Stimulated activated CD8-positive, alpha-beta memory T cell treated with anti-CD3 and anti-CD28 coated beads, Interleukin-12 subunit alpha, Interleukin-12 subunit beta, amount 100 ng/mL, for 24 hours (primary cell): Measurements from ENCODE around the gene ARHGAP24.
"Not testable (repeated sequence)": the region's sequence is repeated elsewhere in the genome, so short reads cannot be mapped to it uniquely, and the experiment has no call there.

ENCODE experiments used
- DNase-seq: peaks from one replicate; pipeline ENCODE4 v3.0.0-alpha.2; 2020; ENCODE audit errors: extremely low read depth

ARHGAP24 gene

GRCh38 chr4:85815796-85816459 is 341.0 kb downstream of the ARHGAP24 start:
- no peak for DNase-seq

GRCh38 chr4:85818700-85819099 is 343.8 kb downstream of the ARHGAP24 start:
- DNase-seq, result no peak

GRCh38 chr4:85820101-85820500 is 345.2 kb downstream of the ARHGAP24 start:
- DNase-seq, result not testable (repeated sequence)

- DNase-seq, result no peak
Observed at GRCh38 chr4:85821688-85822455, 346.9 kb downstream of the ARHGAP24 start.

GRCh38 chr4:85823295-85823694 is 348.3 kb downstream of the ARHGAP24 start:
- no peak for DNase-seq

- DNase-seq, result no peak
Observed at GRCh38 chr4:85824166-85824945, 349.4 kb downstream of the ARHGAP24 start.

- DNase-seq, result no peak
Observed at GRCh38 chr4:85826060-85826678, 351.2 kb downstream of the ARHGAP24 start.

- DNase-seq, result no peak
Observed at GRCh38 chr4:85828027-85828890, 353.3 kb downstream of the ARHGAP24 start.

- DNase-seq, result no peak
Observed at GRCh38 chr4:85829276-85830051, 354.5 kb downstream of the ARHGAP24 start.

GRCh38 chr4:85831647-85832046 is 356.7 kb downstream of the ARHGAP24 start:
- no peak for DNase-seq

- no peak for DNase-seq
Observed at GRCh38 chr4:85833302-85833701, 358.4 kb downstream of the ARHGAP24 start.

- DNase-seq, result no peak
Observed at GRCh38 chr4:85834934-85835333, 360.0 kb downstream of the ARHGAP24 start.

- no peak for DNase-seq
Observed at GRCh38 chr4:85836588-85837438, 361.9 kb downstream of the ARHGAP24 start.

GRCh38 chr4:85837439-85837733 is 362.4 kb downstream of the ARHGAP24 start:
- no peak for DNase-seq

GRCh38 chr4:85839981-85840451 is 365.1 kb downstream of the ARHGAP24 start:
- not testable (repeated sequence) for DNase-seq

GRCh38 chr4:85842540-85842939 is 367.6 kb downstream of the ARHGAP24 start:
- DNase-seq, result no peak

GRCh38 chr4:85853740-85854139 is 378.8 kb downstream of the ARHGAP24 start:
- not testable (repeated sequence) for DNase-seq

- no peak for DNase-seq
Observed at GRCh38 chr4:85854546-85854945, 379.6 kb downstream of the ARHGAP24 start.

- DNase-seq, result no peak
Observed at GRCh38 chr4:85860066-85860740, 385.3 kb downstream of the ARHGAP24 start.
